Gastroesophageal sphincter (tissue), 4 donors: ENCODE results near the gene LEP. TPM values are rescaled to one million over a fixed set of nuclear protein-coding genes. Genes with fewer than 3 reads are reported as not detected.
"Not testable (repeated sequence)": the region's sequence is repeated elsewhere in the genome, so short reads cannot be mapped to it uniquely, and the experiment has no call there.

Experiments
- ATAC-seq: fragments of 150-250 bp; one replicate; pipeline ENCODE4 v1.9.1; 2016; ENCODE audit warnings: mild to moderate bottlenecking, moderate library complexity
- H3K27ac ChIP-seq, 4 donors: fragments of 200-600 bp; sonication (generic) in 3 of 4; 1 replicate in 3 of 4; 2 replicates in 1 of 4; pipeline ENCODE4 v1.5.1; 2016 to 2019
- H3K27me3 ChIP-seq: fragments of 200-600 bp; sonication (generic); one replicate; pipeline ENCODE4 v1.5.1; 2019
- H3K36me3 ChIP-seq, 2 donors: fragments of 200-600 bp; sonication (generic); one replicate each; pipeline ENCODE4 v1.5.1; 2019; ENCODE audit warnings: control low read depth in 1 of 2
- H3K4me1 ChIP-seq, 3 donors: fragments of 200-600 bp; sonication (generic); 1 replicate in 2 of 3; 2 replicates in 1 of 3; pipeline ENCODE4 v1.5.1; 2016 to 2019; ENCODE audit warnings: control low read depth in 2 of 3
- H3K4me3 ChIP-seq, 2 donors: fragments of 200-600 bp; sonication (generic); one replicate each; pipeline ENCODE4 v1.5.1; 2019; ENCODE audit warnings: mild to moderate bottlenecking in 1 of 2, moderate library complexity in 1 of 2
- H3K9me3 ChIP-seq, 3 donors: fragments of 200-600 bp; sonication (generic); one replicate each; pipeline ENCODE4 v1.5.1; 2017 to 2019; ENCODE audit warnings: control low read depth in 2 of 3
- EP300 ChIP-seq: sonication (generic); formaldehyde crosslinking; IDR thresholded peaks from one replicate; pipeline ENCODE4 v1.6.1; 2017; ENCODE audit warnings: antibody characterized with exemption, mild to moderate bottlenecking
- POLR2A ChIP-seq, 2 donors: fragments of 450-650 bp; IDR thresholded peaks; one replicate each; pipeline ENCODE4 v1.6.1; 2017; ENCODE audit warnings: antibody characterized with exemption in 2 of 2, mild to moderate bottlenecking in 2 of 2, moderate library complexity in 1 of 2
- POLR2AphosphoS5 ChIP-seq: sonication (generic); formaldehyde crosslinking; IDR thresholded peaks from one replicate; pipeline ENCODE4 v1.6.1; 2017; ENCODE audit warnings: antibody characterized with exemption
- WGBS, 2 donors: methylation state at CpG; one replicate each; pipeline ENCODE4 v1.1.5; 2018; ENCODE audit warnings: low coverage in 1 of 2; 5-methylcytosine and 5-hydroxymethylcytosine counted together
- total RNA-seq, 4 donors: library from RNA; depleted of rRNA; stranded (reverse); fragments of >200 nt; gene quantifications; one replicate each; pipeline ENCODE4 v1.1.0, GENCODE V29; 2016
- TF ChIP-seq, protein P1 (sequence below), 4 experiments: fragments of 200-600 bp in 2 of 4; fragments of 450-650 bp in 2 of 4; sonication (generic) in 1 of 4; IDR thresholded peaks; one replicate each; pipeline ENCODE4 v1.5.1; 2017 to 2019; ENCODE audit warnings: antibody characterized with exemption in 4 of 4, mild to moderate bottlenecking in 2 of 4, moderate library complexity in 2 of 4

The LEP gene
- total RNA-seq, 4 donors from 2014 or later: 0.15 to 6.6 TPM; not detected in 2

DNA sequence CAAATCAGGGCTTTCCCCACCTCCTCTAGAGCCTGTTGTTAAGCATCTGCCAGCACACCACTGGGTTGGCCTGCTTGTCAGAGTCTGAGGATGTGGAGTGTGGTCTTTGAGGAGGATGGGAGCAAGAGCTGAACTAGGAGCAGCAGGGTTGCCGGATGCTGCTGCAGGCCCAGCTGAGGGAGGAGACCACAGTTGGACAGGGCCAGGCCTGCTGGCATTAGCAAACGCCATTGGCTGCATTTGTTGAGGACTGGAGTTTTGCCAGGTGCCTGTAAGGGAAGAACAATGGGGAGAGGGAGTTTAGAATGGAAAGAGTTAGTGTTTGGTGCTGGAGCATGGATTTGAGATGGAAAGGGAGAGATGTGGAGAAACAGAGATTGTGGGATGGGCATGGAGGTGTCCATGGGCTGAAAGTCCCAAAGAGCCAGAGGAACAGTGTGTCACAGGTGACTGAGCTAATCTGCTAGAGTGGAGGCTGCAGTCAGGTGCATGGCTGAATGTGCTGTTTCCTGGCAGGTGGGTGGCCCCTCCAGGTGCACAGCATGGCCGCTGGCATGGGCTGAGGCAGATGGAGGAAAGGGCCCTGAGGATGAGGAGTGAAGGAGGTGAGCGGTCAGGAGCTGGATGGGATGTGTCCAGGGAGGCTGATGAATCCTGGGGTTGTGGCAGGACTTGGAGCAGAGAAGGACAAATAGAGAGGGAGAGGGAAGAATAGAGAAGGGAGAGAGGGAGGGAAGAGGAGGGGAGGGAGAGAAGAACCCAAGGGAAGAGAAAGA, 40.7 kb downstream of the LEP start:
- H3K9me3 ChIP-seq: peaks cover 0 to 14% (median 0%) of the 10 kb centered on the region in 3 donors
- no peak for ATAC-seq
- 76 to 77% methylated on average over 3 to 4 of the region's 4 CpGs for WGBS, 2 donors

DNA sequence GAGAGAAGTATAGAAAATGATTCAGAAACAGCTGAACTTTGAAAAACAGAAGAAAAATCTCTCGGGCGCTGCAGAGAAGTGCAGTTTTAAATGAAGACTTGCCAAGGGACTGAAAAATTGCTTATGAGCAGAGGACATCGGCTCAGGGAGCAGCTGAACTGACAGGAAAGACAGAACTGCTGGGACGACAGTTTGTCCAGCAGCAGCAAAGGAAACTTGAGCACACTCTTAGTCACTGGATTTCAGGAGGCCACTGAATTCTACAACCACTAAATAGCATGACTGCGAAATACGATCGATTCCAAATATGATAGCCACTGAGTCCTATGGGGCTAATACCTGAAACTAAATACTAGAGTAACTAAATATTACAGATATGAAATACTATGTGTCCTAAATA, 43.0 kb downstream of the LEP start:
- peaks cover 0 to 41% of the 10 kb centered on the region in 2 donors for H3K36me3 ChIP-seq
- no peak for TF ChIP-seq POLR2AphosphoS5
- no peak for TF ChIP-seq EP300
- TF ChIP-seq, protein P1, sequence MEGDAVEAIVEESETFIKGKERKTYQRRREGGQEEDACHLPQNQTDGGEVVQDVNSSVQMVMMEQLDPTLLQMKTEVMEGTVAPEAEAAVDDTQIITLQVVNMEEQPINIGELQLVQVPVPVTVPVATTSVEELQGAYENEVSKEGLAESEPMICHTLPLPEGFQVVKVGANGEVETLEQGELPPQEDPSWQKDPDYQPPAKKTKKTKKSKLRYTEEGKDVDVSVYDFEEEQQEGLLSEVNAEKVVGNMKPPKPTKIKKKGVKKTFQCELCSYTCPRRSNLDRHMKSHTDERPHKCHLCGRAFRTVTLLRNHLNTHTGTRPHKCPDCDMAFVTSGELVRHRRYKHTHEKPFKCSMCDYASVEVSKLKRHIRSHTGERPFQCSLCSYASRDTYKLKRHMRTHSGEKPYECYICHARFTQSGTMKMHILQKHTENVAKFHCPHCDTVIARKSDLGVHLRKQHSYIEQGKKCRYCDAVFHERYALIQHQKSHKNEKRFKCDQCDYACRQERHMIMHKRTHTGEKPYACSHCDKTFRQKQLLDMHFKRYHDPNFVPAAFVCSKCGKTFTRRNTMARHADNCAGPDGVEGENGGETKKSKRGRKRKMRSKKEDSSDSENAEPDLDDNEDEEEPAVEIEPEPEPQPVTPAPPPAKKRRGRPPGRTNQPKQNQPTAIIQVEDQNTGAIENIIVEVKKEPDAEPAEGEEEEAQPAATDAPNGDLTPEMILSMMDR (IDR thresholded peaks at IDR 0.05): no peak
- no peak for TF ChIP-seq POLR2A (IDR thresholded peaks at IDR 0.05)
- no peak overlapping the region for H3K4me3 ChIP-seq
- H3K27ac ChIP-seq: no peak overlapping the region
- WGBS, 2 donors: 76 to 85% methylated on average over 6 to 7 of the region's 7 CpGs
- no peaks in the 10 kb centered on the region for H3K27me3 ChIP-seq
- no peak for ATAC-seq
- peaks cover 0 to 14% (median 0%) of the 10 kb centered on the region in 3 donors for H3K9me3 ChIP-seq
- no peaks in the 10 kb centered on the region for H3K4me1 ChIP-seq

More for the DNA sequence above, 40.7 kb downstream of the LEP start:
- Histone ChIP-seq H3K4me3 (no peak overlapping the region), H3K36me3 (peaks cover 0 to 41% of the 10 kb centered on the region in 2 donors), H3K4me1 (no peaks in the 10 kb centered on the region), H3K27ac (no peak overlapping the region), H3K27me3 (no peaks in the 10 kb centered on the region)
- TF ChIP-seq POLR2AphosphoS5: no peak
- no peak for TF ChIP-seq POLR2A (IDR thresholded peaks at IDR 0.05)
- TF ChIP-seq, protein P1 (IDR thresholded peaks at IDR 0.05): no peak
- TF ChIP-seq EP300: no peak

DNA sequence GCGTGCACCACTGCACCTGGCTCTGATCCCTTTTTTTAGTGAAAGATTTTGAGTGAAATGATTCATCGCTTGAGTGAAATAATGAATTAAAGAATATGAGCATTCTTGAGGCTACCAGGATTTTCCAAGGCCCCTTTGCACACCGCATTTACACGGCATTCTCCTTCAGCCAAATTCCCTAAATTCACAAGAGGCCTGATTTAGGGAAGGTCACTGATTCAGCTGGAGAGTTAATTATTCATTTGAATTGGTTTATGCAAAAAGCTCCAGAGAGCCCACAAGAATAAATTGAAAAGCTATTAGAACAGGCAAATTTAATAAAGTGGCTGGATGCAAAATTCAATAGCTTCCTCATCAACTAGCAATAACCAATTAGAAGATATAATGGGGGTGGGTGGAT, 46.5 kb downstream of the LEP start:
- peaks cover 0 to 31% of the 10 kb centered on the region in 2 donors for H3K36me3 ChIP-seq
- ATAC-seq: no peak
- no peak overlapping the region for H3K4me3 ChIP-seq
- no peaks in the 10 kb centered on the region for H3K9me3 ChIP-seq
- H3K27ac ChIP-seq: no peak overlapping the region
- no peaks in the 10 kb centered on the region for H3K27me3 ChIP-seq
- H3K4me1 ChIP-seq: no peaks in the 10 kb centered on the region
- WGBS, 2 donors: 83 to 94% methylated on average over 4 of the region's 4 CpGs
- no peak for TF ChIP-seq POLR2AphosphoS5
- TF ChIP-seq, protein P1 (IDR thresholded peaks at IDR 0.05): no peak

DNA sequence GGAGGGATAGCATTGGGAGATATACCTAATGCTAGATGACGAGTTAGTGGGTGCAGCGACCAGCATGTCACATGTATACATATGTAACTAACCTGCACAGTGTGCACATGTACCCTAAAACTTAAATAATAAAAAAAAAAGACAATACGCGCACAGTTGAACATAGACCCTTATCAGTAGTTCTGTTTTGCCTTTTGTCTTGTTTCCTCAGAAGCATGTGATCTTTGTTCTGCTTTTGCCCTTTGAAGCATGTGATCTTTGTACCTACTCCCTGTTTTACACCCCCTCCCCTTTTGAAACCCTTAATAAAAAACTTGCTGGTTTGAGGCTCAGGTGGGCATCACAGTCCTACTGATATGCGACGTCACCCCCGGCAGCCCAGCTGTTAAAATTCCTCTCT, 56.9 kb downstream of the LEP start:
- 88 to 89% methylated on average over 4 to 7 of the region's 7 CpGs for WGBS, 2 donors
- not testable (repeated sequence) for H3K4me3 ChIP-seq

DNA sequence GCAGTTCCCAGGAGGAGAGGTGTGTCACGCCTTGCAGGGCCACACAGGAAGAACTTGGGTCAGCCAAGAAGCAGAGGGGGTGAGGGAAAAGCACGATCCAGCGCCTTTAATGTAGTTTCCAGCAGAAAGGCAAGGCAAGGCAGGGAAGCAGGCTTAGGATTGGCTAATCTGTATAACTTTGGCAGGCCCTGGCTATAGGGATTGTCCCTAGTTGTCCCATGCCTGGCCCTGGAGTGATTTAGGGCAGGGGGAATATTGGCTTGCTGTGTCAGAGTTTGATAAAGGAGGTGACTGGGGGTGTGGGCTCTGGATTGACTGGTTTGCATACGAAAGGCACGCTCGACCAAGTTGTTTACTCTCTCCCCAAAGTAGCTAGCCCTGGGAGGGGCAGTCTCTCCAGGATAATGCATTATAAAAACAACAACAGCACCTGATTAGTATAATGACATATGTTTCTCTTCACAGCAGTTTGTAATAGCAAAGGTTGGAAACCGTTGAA, 58.1 kb downstream of the LEP start:
- no peaks in the 10 kb centered on the region for H3K9me3 ChIP-seq
- no peak overlapping the region for H3K4me3 ChIP-seq
- no peak for TF ChIP-seq POLR2A (IDR thresholded peaks at IDR 0.05)
- TF ChIP-seq, protein P1 (IDR thresholded peaks at IDR 0.05): no peak
- no peak for TF ChIP-seq POLR2AphosphoS5
- no peak for TF ChIP-seq EP300
- 65% methylated on average over 5 to 7 of the region's 7 CpGs for WGBS, 2 donors
- H3K27me3 ChIP-seq: no peaks in the 10 kb centered on the region
- no peak overlapping the region for H3K27ac ChIP-seq
- H3K4me1 ChIP-seq: no peaks in the 10 kb centered on the region
- ATAC-seq: no peak
- H3K36me3 ChIP-seq: peaks cover 0 to 40% of the 10 kb centered on the region in 2 donors

More for the DNA sequence above, 56.9 kb downstream of the LEP start:
- peaks cover 0 to 29% of the 10 kb centered on the region in 2 donors for H3K36me3 ChIP-seq
- not testable (repeated sequence) for ATAC-seq, H3K27ac ChIP-seq, H3K9me3 ChIP-seq, H3K27me3 ChIP-seq, H3K4me1 ChIP-seq
